ENCODE measurements around the gene WNT2B.

Gene WNT2B

DNA sequence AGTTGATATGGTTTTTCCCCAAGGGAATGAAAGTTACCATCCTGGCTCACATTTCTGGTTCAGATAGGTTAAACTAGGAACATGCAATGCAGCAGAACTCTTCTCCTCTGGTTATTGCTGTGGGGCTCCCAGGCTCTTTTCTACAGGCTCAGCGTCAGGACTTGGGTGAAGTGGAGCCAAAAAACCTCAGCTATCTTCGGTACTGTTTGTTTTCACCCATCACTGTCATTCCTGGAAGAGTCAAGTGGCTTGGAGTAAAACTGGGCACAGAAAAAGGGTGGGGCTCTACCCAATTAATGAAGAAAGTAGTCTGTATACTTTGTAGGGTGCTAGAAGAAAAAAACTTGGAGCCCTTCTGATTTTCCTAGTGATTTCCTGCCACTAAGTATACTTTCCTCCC is 9.4 kb downstream of the WNT2B start:
- TF ChIP-seq, protein P1, sequence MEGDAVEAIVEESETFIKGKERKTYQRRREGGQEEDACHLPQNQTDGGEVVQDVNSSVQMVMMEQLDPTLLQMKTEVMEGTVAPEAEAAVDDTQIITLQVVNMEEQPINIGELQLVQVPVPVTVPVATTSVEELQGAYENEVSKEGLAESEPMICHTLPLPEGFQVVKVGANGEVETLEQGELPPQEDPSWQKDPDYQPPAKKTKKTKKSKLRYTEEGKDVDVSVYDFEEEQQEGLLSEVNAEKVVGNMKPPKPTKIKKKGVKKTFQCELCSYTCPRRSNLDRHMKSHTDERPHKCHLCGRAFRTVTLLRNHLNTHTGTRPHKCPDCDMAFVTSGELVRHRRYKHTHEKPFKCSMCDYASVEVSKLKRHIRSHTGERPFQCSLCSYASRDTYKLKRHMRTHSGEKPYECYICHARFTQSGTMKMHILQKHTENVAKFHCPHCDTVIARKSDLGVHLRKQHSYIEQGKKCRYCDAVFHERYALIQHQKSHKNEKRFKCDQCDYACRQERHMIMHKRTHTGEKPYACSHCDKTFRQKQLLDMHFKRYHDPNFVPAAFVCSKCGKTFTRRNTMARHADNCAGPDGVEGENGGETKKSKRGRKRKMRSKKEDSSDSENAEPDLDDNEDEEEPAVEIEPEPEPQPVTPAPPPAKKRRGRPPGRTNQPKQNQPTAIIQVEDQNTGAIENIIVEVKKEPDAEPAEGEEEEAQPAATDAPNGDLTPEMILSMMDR (IDR thresholded peaks at IDR 0.05) = no peak
- DNase-seq = no peak
- intact Hi-C loops (cut with DNase I; ENCODE audit: low total_unique reads) = no loop called here
- Histone ChIP-seq H3K27me3 (no peaks in the 10 kb centered on the region), H3K4me3 (no peak overlapping the region), H3K9me3 (no peaks in the 10 kb centered on the region), H3K27ac (no peak overlapping the region), H3K4me1 (no peaks in the 10 kb centered on the region), H3K36me3 (peaks cover 3 to 26% (median 11%) of the 10 kb centered on the region in 3 donors)

DNA sequence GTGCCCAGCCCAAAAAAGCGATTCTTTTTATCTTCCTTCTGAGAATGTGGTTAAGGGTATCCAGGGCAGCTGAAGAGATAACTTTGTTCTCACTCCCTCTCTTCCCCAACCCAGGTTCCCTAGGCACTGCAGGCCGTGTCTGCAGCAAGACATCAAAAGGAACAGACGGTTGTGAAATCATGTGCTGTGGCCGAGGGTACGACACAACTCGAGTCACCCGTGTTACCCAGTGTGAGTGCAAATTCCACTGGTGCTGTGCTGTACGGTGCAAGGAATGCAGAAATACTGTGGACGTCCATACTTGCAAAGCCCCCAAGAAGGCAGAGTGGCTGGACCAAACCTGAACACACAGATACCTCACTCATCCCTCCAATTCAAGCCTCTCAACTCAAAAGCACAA is 11.4 kb downstream of the WNT2B start:
- Histone ChIP-seq H3K27ac (no peak overlapping the region), H3K27me3 (no peaks in the 10 kb centered on the region), H3K36me3 (peaks cover 11 to 38% (median 16%) of the 10 kb centered on the region in 3 donors), H3K4me1 (no peaks in the 10 kb centered on the region), H3K4me3 (no peak overlapping the region), H3K9me3 (no peaks in the 10 kb centered on the region)
- intact Hi-C loops (cut with DNase I; ENCODE audit: low total_unique reads) = no loop called here
- TF ChIP-seq, protein P1 (IDR thresholded peaks at IDR 0.05) = no peak
- no peak for DNase-seq

DNA sequence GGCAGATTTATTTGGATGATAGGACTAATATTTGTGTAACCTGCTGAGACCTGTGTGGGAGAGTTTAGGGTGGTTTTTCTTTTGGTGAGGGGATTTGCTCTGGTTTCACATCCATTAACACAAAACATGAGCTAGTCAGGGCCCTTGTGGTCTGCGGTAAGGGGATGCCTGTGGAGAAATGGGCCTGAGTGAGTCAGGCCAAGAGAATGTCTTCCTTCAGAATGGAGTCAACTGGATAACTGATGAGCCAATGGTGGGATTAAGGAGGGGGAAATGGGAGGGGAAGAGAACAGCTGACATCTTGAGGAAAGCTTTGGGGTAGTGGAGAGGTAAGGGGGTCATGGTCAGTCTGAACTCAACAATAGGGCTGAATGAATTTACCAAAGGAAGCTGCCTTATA is 13.9 kb downstream of the WNT2B start:
- Histone ChIP-seq H3K4me3 (no peak overlapping the region), H3K9me3 (no peaks in the 10 kb centered on the region), H3K36me3 (peaks cover 20 to 53% (median 24%) of the 10 kb centered on the region in 3 donors), H3K4me1 (no peaks in the 10 kb centered on the region), H3K27ac (no peak overlapping the region), H3K27me3 (no peaks in the 10 kb centered on the region)
- DNase-seq = no peak
- TF ChIP-seq, protein P1 (IDR thresholded peaks at IDR 0.05) = no peak
- intact Hi-C loops (cut with DNase I; ENCODE audit: low total_unique reads) = no loop called here

DNA sequence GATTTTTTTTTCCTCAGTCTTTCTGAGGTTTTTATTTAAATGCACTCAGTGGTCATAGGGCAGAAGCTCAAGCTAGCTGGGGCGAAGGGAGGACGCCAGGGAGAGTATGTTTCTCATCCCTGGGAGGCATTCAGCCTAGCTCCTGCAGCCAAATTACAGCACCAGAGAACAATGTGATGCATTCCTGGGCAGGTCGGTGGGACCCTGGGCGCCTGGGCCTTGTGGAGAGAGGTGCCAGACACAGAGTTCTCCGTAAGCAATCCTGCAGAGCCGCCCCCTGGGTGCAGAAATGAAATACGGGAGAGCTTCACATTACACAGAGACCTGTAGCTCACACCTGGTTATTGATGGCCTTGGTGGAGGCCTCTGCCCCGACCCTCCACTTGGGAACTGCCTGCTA is 15.5 kb downstream of the WNT2B start:
- Histone ChIP-seq H3K27me3 (no peaks in the 10 kb centered on the region), H3K4me1 (no peaks in the 10 kb centered on the region), H3K36me3 (peaks cover 20 to 55% (median 24%) of the 10 kb centered on the region in 3 donors), H3K4me3 (no peak overlapping the region), H3K9me3 (no peaks in the 10 kb centered on the region), H3K27ac (no peak overlapping the region)
- TF ChIP-seq, protein P1 (IDR thresholded peaks at IDR 0.05) = no peak
- intact Hi-C loops (cut with DNase I; ENCODE audit: low total_unique reads) = no loop called here
- DNase-seq = no peak

DNA sequence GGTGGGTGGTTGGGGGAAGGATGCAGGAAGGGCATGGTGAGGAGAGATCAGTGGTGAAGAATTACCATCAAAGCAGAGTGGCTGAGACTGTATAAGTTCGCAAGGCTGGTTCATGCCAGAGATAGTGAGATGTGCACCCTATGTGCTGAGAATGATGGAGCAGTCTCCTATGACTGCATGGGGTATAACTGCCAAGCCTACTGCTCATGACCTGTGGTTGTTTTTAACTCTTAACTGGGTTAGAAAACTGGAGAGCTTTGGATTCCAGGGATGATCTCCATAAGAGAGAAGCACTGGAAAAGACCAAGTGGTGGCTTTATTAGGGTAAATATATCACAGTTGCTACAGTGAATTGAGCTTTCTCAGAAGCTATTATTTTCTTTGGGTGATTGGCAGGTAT is 16.2 kb downstream of the WNT2B start:
- Histone ChIP-seq H3K27me3 (no peaks in the 10 kb centered on the region), H3K36me3 (peaks cover 20 to 55% (median 24%) of the 10 kb centered on the region in 3 donors), H3K9me3 (no peaks in the 10 kb centered on the region), H3K4me3 (no peak overlapping the region), H3K27ac (no peak overlapping the region), H3K4me1 (no peaks in the 10 kb centered on the region)
- no peak for DNase-seq
- intact Hi-C loops (cut with DNase I; ENCODE audit: low total_unique reads) = no loop called here
- TF ChIP-seq, protein P1 (IDR thresholded peaks at IDR 0.05) = no peak

All from tibial artery (tissue), 4 donors.